Mammary epithelial cell (primary cell): ENCODE data around the gene CXCL1.

ENCODE experiments used
- EZH2 ChIP-seq: IDR thresholded peaks from 2 replicates; pipeline ENCODE4 v1.6.1; 2012; ENCODE audit warnings: low read length, inconsistent platforms, borderline replicate concordance
- TF ChIP-seq, protein P1 (sequence below), 2 donors: IDR thresholded peaks in 1 of 2; conservative IDR thresholded peaks in 1 of 2; 2 replicates each; pipeline ENCODE4 v1.5.1; 2011 to 2012; ENCODE audit warnings: inconsistent platforms in 2 of 2, low read length in 2 of 2, mild to moderate bottlenecking in 2 of 2, control low read depth in 1 of 2, low read depth in 1 of 2; ENCODE audit not compliant: insufficient read depth in 1 of 2; ENCODE audit errors: extremely low read depth in 1 of 2

DNA sequence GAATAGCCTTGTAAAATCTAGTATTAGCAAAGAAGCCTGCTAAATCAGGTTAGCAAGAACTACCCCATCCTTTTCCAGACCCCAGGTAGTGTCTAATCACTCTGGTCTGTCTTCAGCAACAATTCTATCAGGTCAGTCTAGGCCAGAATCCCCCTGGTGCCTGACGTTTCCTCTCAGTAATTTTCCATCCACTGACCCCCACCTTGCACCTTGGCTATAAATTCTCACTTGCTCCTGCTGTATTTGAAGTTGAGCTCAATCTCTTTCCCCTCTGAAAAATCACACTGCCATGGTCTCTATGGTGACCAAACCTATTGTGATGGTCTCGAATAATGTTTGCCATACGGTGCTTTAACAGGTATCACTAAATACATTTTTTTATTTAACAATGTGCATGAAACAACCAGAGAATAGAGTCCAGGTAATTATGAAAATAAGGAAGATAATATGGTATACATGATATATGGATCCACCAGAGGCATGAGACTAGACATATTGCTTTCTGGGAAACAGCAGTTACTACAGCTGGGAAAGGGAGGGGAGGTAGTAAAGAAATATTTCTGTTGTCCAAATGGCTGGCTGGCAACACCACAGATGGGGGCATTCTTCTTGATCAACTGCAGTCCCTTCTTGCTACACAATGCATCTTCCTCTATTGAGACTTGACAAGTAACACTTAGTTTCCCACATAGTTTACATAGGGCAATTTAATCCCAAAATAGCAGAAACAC lies 33.8 kb downstream of the CXCL1 start:
- TF ChIP-seq, protein P1, sequence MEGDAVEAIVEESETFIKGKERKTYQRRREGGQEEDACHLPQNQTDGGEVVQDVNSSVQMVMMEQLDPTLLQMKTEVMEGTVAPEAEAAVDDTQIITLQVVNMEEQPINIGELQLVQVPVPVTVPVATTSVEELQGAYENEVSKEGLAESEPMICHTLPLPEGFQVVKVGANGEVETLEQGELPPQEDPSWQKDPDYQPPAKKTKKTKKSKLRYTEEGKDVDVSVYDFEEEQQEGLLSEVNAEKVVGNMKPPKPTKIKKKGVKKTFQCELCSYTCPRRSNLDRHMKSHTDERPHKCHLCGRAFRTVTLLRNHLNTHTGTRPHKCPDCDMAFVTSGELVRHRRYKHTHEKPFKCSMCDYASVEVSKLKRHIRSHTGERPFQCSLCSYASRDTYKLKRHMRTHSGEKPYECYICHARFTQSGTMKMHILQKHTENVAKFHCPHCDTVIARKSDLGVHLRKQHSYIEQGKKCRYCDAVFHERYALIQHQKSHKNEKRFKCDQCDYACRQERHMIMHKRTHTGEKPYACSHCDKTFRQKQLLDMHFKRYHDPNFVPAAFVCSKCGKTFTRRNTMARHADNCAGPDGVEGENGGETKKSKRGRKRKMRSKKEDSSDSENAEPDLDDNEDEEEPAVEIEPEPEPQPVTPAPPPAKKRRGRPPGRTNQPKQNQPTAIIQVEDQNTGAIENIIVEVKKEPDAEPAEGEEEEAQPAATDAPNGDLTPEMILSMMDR (conservative IDR thresholded peaks at IDR 0.05 in 1 of 2, IDR thresholded peaks at IDR 0.05 in 1 of 2; ENCODE audit: extremely low read depth in 1 of 2, insufficient read depth in 1 of 2, low read depth in 1 of 2, low read length in 2 of 2): no peak
- no peak for TF ChIP-seq EZH2
